ENCODE results near the gene ARV1. TPM values are rescaled to one million over a fixed set of nuclear protein-coding genes. Genes with fewer than 3 reads are reported as not detected.

The ARV1 gene
- total and polyA plus RNA-seq, 10 of the 15 experiments (the other 5 are each of a cell fraction or from before 2014, with no cell fraction given) = 23.2 to 55.1 (median 35.6) TPM

DNA sequence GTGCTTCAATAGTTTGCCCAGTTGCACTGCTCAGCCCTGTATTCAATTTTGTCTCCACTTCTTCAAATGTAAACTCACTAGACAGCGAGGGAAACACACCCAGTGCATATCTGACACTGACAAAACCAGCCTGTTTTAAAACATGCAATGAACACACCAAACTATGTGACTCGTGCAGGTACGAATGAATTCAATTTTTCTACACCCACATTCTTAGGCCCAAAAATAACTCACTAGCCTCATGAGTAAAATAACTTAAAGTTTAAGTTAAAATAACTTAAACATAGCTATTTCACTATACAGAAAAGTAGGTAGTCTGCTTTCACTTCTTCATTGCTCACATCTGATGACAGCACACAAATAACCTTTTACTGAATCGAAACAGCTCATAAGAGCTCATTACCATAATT, 21.3 kb upstream of the ARV1 start (continued):
- 0 out of 2 replicates have a peak, but pooled peaks have one; percentile 19 for TF ChIP-seq CREB1 (IDR thresholded peaks at IDR 0.05; ENCODE audit: low read depth)
- peak; percentile 20; the same call in 1 of the 2 replicates for TF ChIP-seq CREM (IDR thresholded peaks at IDR 0.05; ENCODE audit: low read depth)
- no peak for TF ChIP-seq ZSCAN29 (IDR thresholded peaks at IDR 0.05)
- TF ChIP-seq SUZ12 (IDR thresholded peaks at IDR 0.05; ENCODE audit: unreplicated experiment) = no peak
- TF ChIP-seq MEF2A (IDR thresholded peaks at IDR 0.05; ENCODE audit: insufficient read depth, low read depth, low read length) = peak; percentile 97
- no peak for TF ChIP-seq GABPA (IDR thresholded peaks at IDR 0.05; ENCODE audit: low read depth)
- peak; percentile 60; the same call in 1 of the 2 replicates for TF ChIP-seq MTA2 (IDR thresholded peaks at IDR 0.05; ENCODE audit: low read depth)
- TF ChIP-seq CEBPB (IDR thresholded peaks at IDR 0.05; ENCODE audit: borderline replicate concordance in 1 of 2, low read depth in 2 of 2, low read length in 2 of 2) = peak in 1 of 2 experiments; percentile 46; a peak in 1 of 4 replicates
- TF ChIP-seq, protein P1, sequence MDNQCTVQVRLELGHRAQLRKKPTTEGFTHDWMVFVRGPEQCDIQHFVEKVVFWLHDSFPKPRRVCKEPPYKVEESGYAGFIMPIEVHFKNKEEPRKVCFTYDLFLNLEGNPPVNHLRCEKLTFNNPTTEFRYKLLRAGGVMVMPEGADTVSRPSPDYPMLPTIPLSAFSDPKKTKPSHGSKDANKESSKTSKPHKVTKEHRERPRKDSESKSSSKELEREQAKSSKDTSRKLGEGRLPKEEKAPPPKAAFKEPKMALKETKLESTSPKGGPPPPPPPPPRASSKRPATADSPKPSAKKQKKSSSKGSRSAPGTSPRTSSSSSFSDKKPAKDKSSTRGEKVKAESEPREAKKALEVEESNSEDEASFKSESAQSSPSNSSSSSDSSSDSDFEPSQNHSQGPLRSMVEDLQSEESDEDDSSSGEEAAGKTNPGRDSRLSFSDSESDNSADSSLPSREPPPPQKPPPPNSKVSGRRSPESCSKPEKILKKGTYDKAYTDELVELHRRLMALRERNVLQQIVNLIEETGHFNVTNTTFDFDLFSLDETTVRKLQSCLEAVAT (IDR thresholded peaks at IDR 0.05) = 0 out of 2 replicates have a peak, but pooled peaks have one; percentile 20
- TF ChIP-seq, protein P2, sequence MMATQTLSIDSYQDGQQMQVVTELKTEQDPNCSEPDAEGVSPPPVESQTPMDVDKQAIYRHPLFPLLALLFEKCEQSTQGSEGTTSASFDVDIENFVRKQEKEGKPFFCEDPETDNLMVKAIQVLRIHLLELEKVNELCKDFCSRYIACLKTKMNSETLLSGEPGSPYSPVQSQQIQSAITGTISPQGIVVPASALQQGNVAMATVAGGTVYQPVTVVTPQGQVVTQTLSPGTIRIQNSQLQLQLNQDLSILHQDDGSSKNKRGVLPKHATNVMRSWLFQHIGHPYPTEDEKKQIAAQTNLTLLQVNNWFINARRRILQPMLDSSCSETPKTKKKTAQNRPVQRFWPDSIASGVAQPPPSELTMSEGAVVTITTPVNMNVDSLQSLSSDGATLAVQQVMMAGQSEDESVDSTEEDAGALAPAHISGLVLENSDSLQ (IDR thresholded peaks at IDR 0.05) = peak; percentile 14; the same call in 1 of the 2 replicates
- TF ChIP-seq SPI1 (IDR thresholded peaks at IDR 0.05; ENCODE audit: borderline replicate concordance, insufficient read depth, low read depth, low read length) = peak; percentile 59
- TF ChIP-seq, protein P3, sequence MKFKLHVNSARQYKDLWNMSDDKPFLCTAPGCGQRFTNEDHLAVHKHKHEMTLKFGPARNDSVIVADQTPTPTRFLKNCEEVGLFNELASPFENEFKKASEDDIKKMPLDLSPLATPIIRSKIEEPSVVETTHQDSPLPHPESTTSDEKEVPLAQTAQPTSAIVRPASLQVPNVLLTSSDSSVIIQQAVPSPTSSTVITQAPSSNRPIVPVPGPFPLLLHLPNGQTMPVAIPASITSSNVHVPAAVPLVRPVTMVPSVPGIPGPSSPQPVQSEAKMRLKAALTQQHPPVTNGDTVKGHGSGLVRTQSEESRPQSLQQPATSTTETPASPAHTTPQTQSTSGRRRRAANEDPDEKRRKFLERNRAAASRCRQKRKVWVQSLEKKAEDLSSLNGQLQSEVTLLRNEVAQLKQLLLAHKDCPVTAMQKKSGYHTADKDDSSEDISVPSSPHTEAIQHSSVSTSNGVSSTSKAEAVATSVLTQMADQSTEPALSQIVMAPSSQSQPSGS (IDR thresholded peaks at IDR 0.05; ENCODE audit: low read length) = peak; percentile 64
- TF ChIP-seq ZBED1 (IDR thresholded peaks at IDR 0.05; ENCODE audit: borderline replicate concordance) = peak; percentile 53; the same call in 1 of the 2 replicates
- TF ChIP-seq MEF2B (IDR thresholded peaks at IDR 0.05; ENCODE audit: partially characterized antibody, poor library complexity, severe bottlenecking) = peak; percentile 83
- no peak for TF ChIP-seq TARDBP (IDR thresholded peaks at IDR 0.05; ENCODE audit: borderline replicate concordance)
